OCI-LY7 (cell line): ENCODE measurements around the gene CHI3L2. TPM values are rescaled to one million over a fixed set of nuclear protein-coding genes. Genes with fewer than 3 reads are reported as not detected.

ENCODE experiments used
- BruUV-seq: library from RNA; stranded (reverse); fragments of 400-500 nt; replicated peaks from 2 replicates; lab custom pipeline; 2021; lab: Mats Ljungman, UMichigan
- CTCF ChIA-PET: fragments of 300-600 bp; sonication (Branson Sonifier 250); formaldehyde crosslinking; loops from one replicate; lab custom pipeline; 2022; ENCODE audit warnings: antibody characterized with exemption; ENCODE audit not compliant: unreplicated experiment; lab: Charles Lee
- POLR2A ChIA-PET: fragments of 300-600 bp; sonication (Branson Sonifier 250); formaldehyde crosslinking; loops from one replicate; lab custom pipeline; 2022; ENCODE audit warnings: antibody characterized with exemption; lab: Charles Lee
- DNase-seq: peaks from one replicate; pipeline ENCODE4 v3.0.0-alpha.2; 2015; ENCODE audit warnings: low spot score
- H2AFZ ChIP-seq: fragments of 200-600 bp; sonication (generic), shearing (Covaris generic); 2 replicates; pipeline ENCODE4 v1.6.1; 2014; ENCODE audit warnings: mild to moderate bottlenecking, antibody characterized with exemption, low read length, moderate library complexity
- H3K27ac ChIP-seq: fragments of 200-600 bp; sonication (generic); 2 replicates; pipeline ENCODE4 v1.5.1; 2014; ENCODE audit warnings: mixed run types, low read depth, mild to moderate bottlenecking, moderate library complexity, low read length, inconsistent platforms; ENCODE audit not compliant: poor library complexity, severe bottlenecking
- H3K36me3 ChIP-seq: fragments of 200-600 bp; sonication (generic); 2 replicates; pipeline ENCODE4 v1.6.1; 2014; ENCODE audit warnings: mild to moderate bottlenecking, antibody characterized with exemption, low read length, moderate library complexity, mixed read lengths; ENCODE audit not compliant: insufficient read depth
- H3K4me1 ChIP-seq: fragments of 200-600 bp; sonication (generic); 2 replicates; pipeline ENCODE4 v1.5.1; 2014; ENCODE audit warnings: mild to moderate bottlenecking, low read length; ENCODE audit not compliant: insufficient read depth, poor library complexity, severe bottlenecking
- H3K4me2 ChIP-seq: fragments of 200-600 bp; sonication (generic); 2 replicates; pipeline ENCODE4 v1.6.1; 2014; ENCODE audit warnings: mild to moderate bottlenecking, low read length
- H3K4me3 ChIP-seq: fragments of 200-600 bp; sonication (generic); 2 replicates; pipeline ENCODE4 v1.5.1; 2014; ENCODE audit warnings: mild to moderate bottlenecking, low read depth, low read length; ENCODE audit not compliant: poor library complexity, severe bottlenecking
- H3K79me2 ChIP-seq: fragments of 200-600 bp; sonication (generic); 2 replicates; pipeline ENCODE4 v1.6.1; 2016; ENCODE audit warnings: low read depth, mild to moderate bottlenecking, low read length, moderate library complexity, mixed read lengths; ENCODE audit not compliant: insufficient read depth
- H3K9me2 ChIP-seq: fragments of 200-600 bp; sonication (generic); 2 replicates; pipeline ENCODE4 v1.6.1; 2016; ENCODE audit warnings: mild to moderate bottlenecking, low read length, mixed read lengths; ENCODE audit not compliant: insufficient read depth
- H3K9me3 ChIP-seq: fragments of 200-600 bp; sonication (generic); 2 replicates; pipeline ENCODE4 v1.6.1; 2014; ENCODE audit warnings: mild to moderate bottlenecking, mixed run types, low read length, mixed read lengths
- H4K20me1 ChIP-seq: fragments of 200-600 bp; sonication (generic); 2 replicates; pipeline ENCODE4 v1.6.1; 2014; ENCODE audit warnings: mild to moderate bottlenecking, antibody characterized with exemption, low read length, moderate library complexity, mixed read lengths; ENCODE audit not compliant: insufficient read depth
- EZH2phosphoT487 ChIP-seq: fragments of 200-600 bp; sonication (generic); IDR thresholded peaks from 2 replicates; pipeline ENCODE4 v1.6.1; 2018; ENCODE audit warnings: low read depth, borderline replicate concordance, mild to moderate bottlenecking, mixed run types, antibody characterized with exemption, low read length, moderate library complexity, mixed read lengths
- intact Hi-C: fragments of 100-400 bp; cut with micrococcal nuclease; formaldehyde crosslinking; loops from one replicate; pipeline ENCODE4 v1.10.0; 2022; ENCODE audit not compliant: unreplicated experiment
- total RNA-seq, 2 experiments: library from RNA; depleted of rRNA in 1 of 2; stranded (reverse); fragments of >200 nt in 1 of 2; shearing (Covaris generic) in 1 of 2; gene quantifications; 2 replicates each; pipeline ENCODE4 v1.2.3, GENCODE V29; 2014 to 2022
- TF ChIP-seq, protein P1 (sequence below): fragments of 200-600 bp; sonication (generic); conservative IDR thresholded peaks from 2 replicates; pipeline ENCODE4 v1.5.1; 2014; ENCODE audit warnings: mild to moderate bottlenecking, antibody characterized with exemption, low read length, moderate library complexity, mixed read lengths

The CHI3L2 gene
- total RNA-seq, 2 experiments from 2014 or later, result 37.1 to 88.7 TPM

DNA sequence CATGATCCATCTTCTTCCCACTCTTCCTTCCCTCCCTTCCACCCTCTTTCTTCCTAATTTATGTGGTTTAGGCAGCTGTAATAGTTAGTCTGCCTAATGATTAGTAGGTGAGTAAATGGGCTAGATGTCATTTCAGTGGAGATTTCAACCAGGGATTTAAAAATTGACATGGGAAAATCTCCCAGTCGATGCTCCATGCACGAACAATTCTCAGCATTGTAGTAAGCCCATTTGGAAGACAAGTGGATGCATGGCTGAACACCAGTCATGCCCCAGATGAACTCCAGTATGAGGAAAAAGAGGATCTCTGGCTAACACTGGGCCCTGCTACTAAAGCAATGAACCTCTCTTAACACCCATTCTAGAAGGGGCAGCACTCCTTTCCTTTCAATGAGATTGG, 25.3 kb downstream of the CHI3L2 start:
- Histone ChIP-seq H4K20me1 (no peaks in the 10 kb centered on the region), H2AFZ (no peak overlapping the region), H3K4me1 (no peaks in the 10 kb centered on the region), H3K4me3 (no peak overlapping the region), H3K79me2 (no peaks in the 10 kb centered on the region), H3K9me2 (no peaks in the 10 kb centered on the region), H3K4me2 (no peak overlapping the region), H3K27ac (no peak overlapping the region), H3K36me3 (no peaks in the 10 kb centered on the region), H3K9me3 (no peaks in the 10 kb centered on the region)
- no TSS peak for BruUV-seq
- intact Hi-C loops, result no loop called here
- no peak for DNase-seq
- CTCF ChIA-PET, result no interaction called here
- POLR2A ChIA-PET, result no interaction called here
- TF ChIP-seq, protein P1, sequence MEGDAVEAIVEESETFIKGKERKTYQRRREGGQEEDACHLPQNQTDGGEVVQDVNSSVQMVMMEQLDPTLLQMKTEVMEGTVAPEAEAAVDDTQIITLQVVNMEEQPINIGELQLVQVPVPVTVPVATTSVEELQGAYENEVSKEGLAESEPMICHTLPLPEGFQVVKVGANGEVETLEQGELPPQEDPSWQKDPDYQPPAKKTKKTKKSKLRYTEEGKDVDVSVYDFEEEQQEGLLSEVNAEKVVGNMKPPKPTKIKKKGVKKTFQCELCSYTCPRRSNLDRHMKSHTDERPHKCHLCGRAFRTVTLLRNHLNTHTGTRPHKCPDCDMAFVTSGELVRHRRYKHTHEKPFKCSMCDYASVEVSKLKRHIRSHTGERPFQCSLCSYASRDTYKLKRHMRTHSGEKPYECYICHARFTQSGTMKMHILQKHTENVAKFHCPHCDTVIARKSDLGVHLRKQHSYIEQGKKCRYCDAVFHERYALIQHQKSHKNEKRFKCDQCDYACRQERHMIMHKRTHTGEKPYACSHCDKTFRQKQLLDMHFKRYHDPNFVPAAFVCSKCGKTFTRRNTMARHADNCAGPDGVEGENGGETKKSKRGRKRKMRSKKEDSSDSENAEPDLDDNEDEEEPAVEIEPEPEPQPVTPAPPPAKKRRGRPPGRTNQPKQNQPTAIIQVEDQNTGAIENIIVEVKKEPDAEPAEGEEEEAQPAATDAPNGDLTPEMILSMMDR, result no peak
- TF ChIP-seq EZH2phosphoT487, result no peak

DNA sequence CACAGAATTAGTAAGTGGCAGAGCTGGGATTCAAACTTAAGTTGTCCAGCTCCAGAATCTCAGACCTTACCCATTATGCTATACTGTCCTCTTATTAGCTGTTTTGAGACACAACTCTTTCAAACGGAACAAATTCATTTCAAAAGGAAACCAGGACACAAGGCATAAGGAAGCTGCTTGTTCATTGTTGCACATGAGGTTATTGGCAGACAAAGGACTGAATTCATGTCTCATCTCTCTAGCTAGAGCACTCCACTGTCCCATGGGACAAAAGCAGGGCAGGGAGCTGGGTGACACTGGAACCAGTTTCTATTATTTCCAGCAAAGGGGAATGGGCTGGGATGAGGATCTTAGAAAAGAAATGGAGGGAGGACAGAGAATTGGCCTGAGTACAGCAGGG, 26.4 kb downstream of the CHI3L2 start:
- Histone ChIP-seq H3K4me2 (no peak overlapping the region), H3K36me3 (no peaks in the 10 kb centered on the region), H3K27ac (no peak overlapping the region), H3K9me2 (no peaks in the 10 kb centered on the region), H4K20me1 (no peaks in the 10 kb centered on the region), H3K4me3 (no peak overlapping the region), H3K4me1 (no peaks in the 10 kb centered on the region), H3K9me3 (no peaks in the 10 kb centered on the region), H3K79me2 (no peaks in the 10 kb centered on the region), H2AFZ (no peak overlapping the region)
- intact Hi-C loops, result no loop called here
- POLR2A ChIA-PET, result no interaction called here
- BruUV-seq, result no TSS peak
- CTCF ChIA-PET, result no interaction called here
- DNase-seq, result no peak
- TF ChIP-seq, protein P1, result no peak
- TF ChIP-seq EZH2phosphoT487, result no peak

DNA sequence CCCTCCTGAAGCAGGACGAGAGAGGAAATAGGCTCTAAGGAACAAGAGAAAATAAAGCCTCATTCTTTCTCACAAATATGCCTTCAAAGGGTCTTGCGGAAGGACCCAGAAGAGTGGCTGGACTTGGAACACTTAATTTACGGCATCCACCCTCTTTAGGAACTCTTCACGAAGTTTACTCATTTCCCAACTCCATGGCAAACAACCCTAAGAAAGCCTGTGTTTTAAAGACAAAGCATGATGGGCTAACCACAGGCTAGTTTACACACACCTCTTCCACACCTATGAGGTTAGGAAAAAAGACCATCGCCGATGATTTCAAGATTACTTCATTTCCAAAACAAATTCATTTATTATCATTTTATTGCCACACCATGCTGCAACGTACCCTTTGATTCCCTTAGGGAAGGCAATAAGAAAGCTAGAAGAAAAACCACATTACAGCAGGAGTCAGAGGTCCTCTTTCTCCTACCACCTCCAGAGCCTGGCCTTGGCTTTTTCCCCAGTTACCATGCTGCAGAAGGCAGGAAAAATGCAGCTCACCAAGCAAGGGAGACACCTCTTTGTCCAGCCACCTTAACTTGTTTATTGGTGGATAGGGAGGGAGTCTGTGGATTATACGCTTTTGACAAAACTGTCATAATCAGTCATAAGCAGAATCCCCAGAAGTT, 29.6 kb downstream of the CHI3L2 start:
- Histone ChIP-seq H3K4me2 (no peak overlapping the region), H3K4me1 (no peaks in the 10 kb centered on the region), H3K4me3 (no peak overlapping the region), H2AFZ (no peak overlapping the region), H4K20me1 (no peaks in the 10 kb centered on the region), H3K9me2 (no peaks in the 10 kb centered on the region), H3K79me2 (no peaks in the 10 kb centered on the region), H3K27ac (no peak overlapping the region), H3K36me3 (no peaks in the 10 kb centered on the region), H3K9me3 (0 out of 2 replicates have a peak, but pooled peaks cover 3% of the 10 kb centered on the region)
- TF ChIP-seq, protein P1, result no peak
- TF ChIP-seq EZH2phosphoT487, result no peak
- ChIA-PET POLR2A (interaction anchor here (0.8 kb wide), 1 partner anchor 9 kb away, joined by 3 read pairs; no protein-coding TSS in a partner anchor), CTCF (no interaction called here)
- intact Hi-C loops, result no loop called here
- BruUV-seq, result no TSS peak
- no peak for DNase-seq
